ENCODE results near the gene PMPCA. TPM values are rescaled to one million over a fixed set of nuclear protein-coding genes. Genes with fewer than 3 reads are reported as not detected.
A peak's percentile ranks its signal among the peaks of the same experiment; 100 is the strongest.

The PMPCA gene
- total RNA-seq, 2 experiments from 2014 or later: 88.0 to 113 TPM

GRCh38 chr9:136397643-136398042, 12.8 kb upstream of the PMPCA start:
- ChIA-PET POLR2A (interaction anchor here (0.8 to 1.4 kb wide), 2 partner anchors 13 to 27 kb away, joined by 3 to 4 read pairs; partner anchors contain the start of genes ENTR1 and PMPCA), CTCF (interaction anchor here (0.6 to 0.8 kb wide), 2 partner anchors 10 to 25 kb away, joined by 3 read pairs; no protein-coding TSS in a partner anchor)
- ATAC-seq (no peak), DNase-seq (no peak)
- Mint-ChIP-seq H3K4me1 (peaks cover 28% of the 10 kb centered on the region), H3K9me3 (ENCODE audit: low read depth) (no peaks in the 10 kb centered on the region), H3K4me3 (no peak overlapping the region), H3K27me3 (no peaks in the 10 kb centered on the region), H3K27ac (no peak overlapping the region), H3K36me3 (ENCODE audit: low read depth) (peaks cover 45% of the 10 kb centered on the region)
- intact Hi-C loops (cut with DNase I, micrococcal nuclease): loop anchor here in 1 of 2 experiments (2.0 kb wide), 1 partner anchor 13 kb away; no protein-coding TSS in a partner anchor

GRCh38 chr9:136398286-136398685, 12.2 kb upstream of the PMPCA start:
- ATAC-seq (no peak), DNase-seq (no peak)
- intact Hi-C loops (cut with DNase I, micrococcal nuclease): loop anchor here in 1 of 2 experiments (2.0 kb wide), 1 partner anchor 13 kb away; no protein-coding TSS in a partner anchor
- Mint-ChIP-seq H3K36me3 (ENCODE audit: low read depth) (peaks cover 46% of the 10 kb centered on the region), H3K9me3 (ENCODE audit: low read depth) (no peaks in the 10 kb centered on the region), H3K4me3 (peak overlapping the region; percentile 86), H3K27ac (no peak overlapping the region), H3K4me1 (peaks cover 30% of the 10 kb centered on the region), H3K27me3 (no peaks in the 10 kb centered on the region)
- CTCF ChIA-PET: interaction anchor here (0.6 kb wide), 1 partner anchor 26 kb away, joined by 3 read pairs; no protein-coding TSS in a partner anchor
- POLR2A ChIA-PET: no interaction called here

- peak; percentile 61 for DNase-seq
- H3K27ac Mint-ChIP-seq: peak overlapping the region; percentile 75
- ChIA-PET POLR2A (no interaction called here), CTCF (interaction anchor here (0.6 to 0.7 kb wide), 2 partner anchors 144 to 158 kb away, joined by 3 read pairs; no protein-coding TSS in a partner anchor)
- H3K27me3 Mint-ChIP-seq: no peaks in the 10 kb centered on the region
- ATAC-seq: peak; percentile 5
- H3K4me1 Mint-ChIP-seq: peaks cover 42% of the 10 kb centered on the region
- intact Hi-C loops (cut with DNase I, micrococcal nuclease): loop anchor here (1.0 to 5.0 kb wide), 16 partner anchors 11 to 492 kb away; partner anchors contain the start of genes ENTR1 (in 2 of the 2), INPP5E (in 2 of the 2), PMPCA (in 2 of the 2) and CAMSAP1 (in 1 of the 2)
- no peaks in the 10 kb centered on the region for H3K9me3 Mint-ChIP-seq (ENCODE audit: low read depth)
- peak overlapping the region; percentile 86 for H3K4me3 Mint-ChIP-seq
- H3K36me3 Mint-ChIP-seq (ENCODE audit: low read depth): peaks cover 47% of the 10 kb centered on the region
These were observed 11.1 kb upstream of the PMPCA start for GRCh38 chr9:136399176-136400037.

DNA sequence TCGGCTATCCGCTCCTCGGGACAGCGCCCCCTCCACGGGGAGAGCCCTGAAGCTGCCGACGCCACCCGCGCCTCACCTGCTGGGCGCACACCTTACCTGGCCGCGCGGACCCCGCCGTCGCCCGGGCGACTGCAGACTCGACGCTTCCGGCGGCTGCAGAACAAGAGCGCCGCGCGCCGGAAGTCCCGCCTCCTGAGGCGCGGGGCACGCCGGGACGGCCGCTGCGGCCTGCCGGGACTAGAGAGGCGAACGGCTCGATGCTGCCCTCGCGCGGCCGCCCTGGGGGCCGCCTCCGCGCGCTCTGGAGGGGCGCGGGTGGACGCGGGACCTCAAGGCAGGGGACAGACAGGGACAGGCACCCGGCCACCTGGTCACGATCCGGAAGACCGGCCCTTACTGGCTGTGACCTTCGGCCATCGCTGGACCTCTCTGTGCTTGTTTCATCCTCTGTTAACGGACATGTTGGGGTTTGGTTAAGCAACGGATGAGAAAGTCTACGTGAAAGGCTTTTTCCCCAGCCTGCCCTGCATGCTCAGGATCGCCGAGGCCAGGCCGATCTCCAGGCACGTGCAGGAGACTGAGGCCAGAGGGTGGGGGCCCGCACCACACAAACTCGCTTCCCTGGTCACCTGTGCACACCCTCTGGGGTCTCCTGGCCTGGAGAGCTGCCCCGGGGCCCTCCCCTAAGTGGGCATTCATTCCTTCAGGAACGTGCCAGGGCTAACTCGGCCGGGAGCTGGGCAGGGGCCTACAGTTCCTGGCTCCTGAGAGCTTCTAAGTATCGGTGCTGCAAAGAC, 10.2 kb upstream of the PMPCA start, which contains the start of gene SNAPC4:
TSS of gene SNAPC4 (minus strand) at position 133 of the 797 bp plus-strand sequence. CDS start 1,742 bp downstream, outside the sequence.
- H3K36me3 Mint-ChIP-seq (ENCODE audit: low read depth): peaks cover 50% of the 10 kb centered on the region
- DNase-seq (peak; percentile 93), ATAC-seq (peak; percentile 68)
- ChIA-PET POLR2A (no interaction called here), CTCF (interaction anchor here (0.7 to 2.0 kb wide), 4 partner anchors 9 to 158 kb away, joined by 3 to 14 read pairs (median 9); partner anchors contain the start of genes DNLZ, ENTR1 and PMPCA)
- intact Hi-C loops (cut with DNase I, micrococcal nuclease): loop anchor here (1.0 to 5.0 kb wide), 15 partner anchors 10 to 493 kb away; partner anchors contain the start of genes ENTR1 (in 2 of the 2), INPP5E (in 2 of the 2), PMPCA (in 2 of the 2) and CAMSAP1 (in 1 of the 2)
- H3K9me3 Mint-ChIP-seq (ENCODE audit: low read depth): no peaks in the 10 kb centered on the region
- H3K27me3 Mint-ChIP-seq: no peaks in the 10 kb centered on the region
- H3K4me3 Mint-ChIP-seq: peak within 1 kb of the TSS; percentile 86
- peaks cover 50% of the 10 kb centered on the region for H3K4me1 Mint-ChIP-seq
- peak within 1 kb of the TSS; percentile 80 for H3K27ac Mint-ChIP-seq

GRCh38 chr9:136401173-136401922, 9.1 kb upstream of the PMPCA start:
- ChIA-PET CTCF (interaction anchor here (0.6 to 2.0 kb wide), 4 partner anchors 8 to 907 kb away, joined by 3 to 14 read pairs (median 9); partner anchors contain the start of genes DNLZ, ENTR1 and PMPCA), POLR2A (no interaction called here)
- H3K27ac Mint-ChIP-seq: peak overlapping the region; percentile 51
- ATAC-seq: no peak
- DNase-seq: no peak
- H3K9me3 Mint-ChIP-seq (ENCODE audit: low read depth): no peaks in the 10 kb centered on the region
- peaks cover 48% of the 10 kb centered on the region for H3K36me3 Mint-ChIP-seq (ENCODE audit: low read depth)
- intact Hi-C loops (cut with DNase I, micrococcal nuclease): loop anchor here (2.0 to 5.0 kb wide), 5 partner anchors 36 to 494 kb away; partner anchors contain the start of genes CAMSAP1 (in 1 of the 2) and INPP5E (in 1 of the 2)
- H3K4me1 Mint-ChIP-seq: peaks cover 57% of the 10 kb centered on the region
- H3K4me3 Mint-ChIP-seq: peak overlapping the region; percentile 17
- H3K27me3 Mint-ChIP-seq: no peaks in the 10 kb centered on the region

DNA sequence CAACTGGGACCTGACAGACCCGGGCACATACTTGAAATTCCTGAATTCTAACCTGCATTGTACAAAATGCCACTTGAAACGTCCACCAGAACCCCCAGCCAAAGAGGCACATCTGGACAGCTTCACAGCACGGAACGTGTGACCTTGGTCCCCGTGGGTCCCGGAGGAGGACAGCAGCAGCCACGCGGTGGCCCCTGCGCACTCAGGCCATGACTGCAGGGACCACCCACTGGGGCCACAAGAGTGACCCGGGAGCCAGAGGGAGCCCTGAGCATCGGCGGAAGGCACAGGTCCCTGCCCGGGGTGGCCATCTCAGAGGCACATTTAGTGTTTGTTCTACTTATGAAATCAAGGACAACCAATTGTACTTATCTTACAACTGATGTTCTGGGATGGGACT, 8.4 kb upstream of the PMPCA start:
- Mint-ChIP-seq H3K27me3 (no peaks in the 10 kb centered on the region), H3K4me3 (no peak overlapping the region), H3K27ac (peak overlapping the region; percentile 82), H3K36me3 (ENCODE audit: low read depth) (peaks cover 46% of the 10 kb centered on the region), H3K4me1 (peaks cover 61% of the 10 kb centered on the region), H3K9me3 (ENCODE audit: low read depth) (no peaks in the 10 kb centered on the region)
- ChIA-PET CTCF (interaction anchor here (2.0 kb wide), 1 partner anchor 38 kb away, joined by 11 read pairs; the partner anchor contains the start of gene DNLZ), POLR2A (interaction anchor here (0.6 to 1.2 kb wide), 2 partner anchors 138 to 804 kb away, joined by 3 to 4 read pairs; no protein-coding TSS in a partner anchor)
- ATAC-seq (no peak), DNase-seq (no peak)
- intact Hi-C loops (cut with DNase I, micrococcal nuclease): loop anchor here (5.0 kb wide), 4 partner anchors 35 to 495 kb away; partner anchors contain the start of genes CAMSAP1 (in 1 of the 2) and INPP5E (in 1 of the 2)

GRCh38 chr9:136403538-136403914, 6.9 kb upstream of the PMPCA start:
- Mint-ChIP-seq H3K27me3 (no peaks in the 10 kb centered on the region), H3K36me3 (ENCODE audit: low read depth) (peaks cover 50% of the 10 kb centered on the region), H3K9me3 (ENCODE audit: low read depth) (no peaks in the 10 kb centered on the region), H3K4me1 (peaks cover 65% of the 10 kb centered on the region), H3K27ac (peak overlapping the region; percentile 93), H3K4me3 (peak overlapping the region; percentile 62)
- ChIA-PET POLR2A (interaction anchor here (0.7 to 1.2 kb wide), 4 partner anchors 12 to 136 kb away, joined by 3 to 4 read pairs (median 4); no protein-coding TSS in a partner anchor), CTCF (interaction anchor here (0.5 to 0.8 kb wide), 2 partner anchors 41 to 61 kb away, joined by 3 read pairs; no protein-coding TSS in a partner anchor)
- DNase-seq: peak; percentile 88
- intact Hi-C loops (cut with DNase I, micrococcal nuclease): loop anchor here (5.0 kb wide), 4 partner anchors 34 to 496 kb away; partner anchors contain the start of genes CAMSAP1 (in 1 of the 2) and INPP5E (in 1 of the 2)
- ATAC-seq: peak; percentile 85

DNA sequence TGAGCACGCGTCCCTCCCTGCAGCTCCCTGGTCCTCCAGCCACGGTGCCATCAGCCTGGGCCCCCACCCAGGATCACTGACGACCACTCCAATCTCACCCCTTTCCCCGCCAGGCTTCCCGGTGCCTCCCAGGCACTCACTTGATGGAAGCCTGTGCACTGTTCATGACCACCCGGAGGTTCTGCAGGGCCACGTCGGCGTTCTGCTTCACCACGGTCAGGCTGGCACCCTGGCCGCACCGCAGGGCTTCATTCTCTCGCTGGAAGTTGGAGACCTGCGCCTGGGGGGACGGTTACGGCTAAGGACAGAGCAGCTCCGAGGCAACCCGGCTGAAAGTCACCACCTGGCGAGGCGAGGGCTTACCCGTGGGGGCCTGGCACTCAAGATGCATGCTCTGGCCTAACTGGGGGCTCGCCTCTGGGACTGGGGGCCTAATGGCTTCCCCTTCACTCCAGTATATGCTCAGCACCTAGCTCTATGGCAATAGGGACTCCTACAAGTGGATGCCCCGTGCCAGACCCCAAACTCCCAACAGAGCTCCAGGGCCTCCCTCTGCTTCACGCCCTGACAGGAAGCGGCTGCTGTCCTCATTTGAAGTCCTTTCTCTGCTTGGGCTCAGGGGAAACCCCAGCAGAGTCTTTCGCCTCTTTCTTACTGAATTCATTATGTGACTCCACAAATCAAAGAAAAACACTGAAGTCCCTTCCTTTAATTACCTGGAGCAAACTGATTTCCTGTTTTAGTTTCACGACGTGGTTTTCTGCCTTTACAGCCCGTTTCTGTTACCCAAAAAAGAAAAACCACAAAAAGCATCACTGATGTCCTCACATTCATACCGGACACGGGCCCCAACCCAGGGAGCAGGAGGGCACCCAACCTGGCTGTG, 6.3 kb upstream of the PMPCA start:
- H3K9me3 Mint-ChIP-seq (ENCODE audit: low read depth): no peaks in the 10 kb centered on the region
- ChIA-PET POLR2A (interaction anchor here (0.7 to 1.0 kb wide), 3 partner anchors 11 to 42 kb away, joined by 3 to 4 read pairs (median 3); no protein-coding TSS in a partner anchor), CTCF (interaction anchor here (0.8 to 0.9 kb wide), 4 partner anchors 36 to 898 kb away, joined by 3 to 4 read pairs (median 3); partner anchors contain the start of genes DNLZ and NRARP)
- DNase-seq (peak; percentile 71), ATAC-seq (peak; percentile 45)
- peaks cover 65% of the 10 kb centered on the region for H3K4me1 Mint-ChIP-seq
- H3K36me3 Mint-ChIP-seq (ENCODE audit: low read depth): peaks cover 51% of the 10 kb centered on the region
- intact Hi-C loops (cut with DNase I, micrococcal nuclease): loop anchor here (5.0 kb wide), 4 partner anchors 33 to 497 kb away; partner anchors contain the start of genes CAMSAP1 (in 1 of the 2) and INPP5E (in 1 of the 2)
- H3K4me3 Mint-ChIP-seq: peak overlapping the region; percentile 62
- no peaks in the 10 kb centered on the region for H3K27me3 Mint-ChIP-seq
- H3K27ac Mint-ChIP-seq: peak overlapping the region; percentile 93

- Mint-ChIP-seq H3K4me3 (peak overlapping the region; percentile 62), H3K27ac (peak overlapping the region; percentile 93), H3K27me3 (no peaks in the 10 kb centered on the region), H3K9me3 (ENCODE audit: low read depth) (no peaks in the 10 kb centered on the region), H3K4me1 (peaks cover 69% of the 10 kb centered on the region), H3K36me3 (ENCODE audit: low read depth) (peaks cover 54% of the 10 kb centered on the region)
- intact Hi-C loops (cut with DNase I, micrococcal nuclease): loop anchor here (5.0 kb wide), 4 partner anchors 33 to 497 kb away; partner anchors contain the start of genes CAMSAP1 (in 1 of the 2) and INPP5E (in 1 of the 2)
- POLR2A ChIA-PET: no interaction called here
- DNase-seq: no peak
- CTCF ChIA-PET: interaction anchor here (0.8 to 0.9 kb wide), 3 partner anchors 35 to 898 kb away, joined by 3 to 4 read pairs (median 3); partner anchors contain the start of genes DNLZ and NRARP
- ATAC-seq: no peak
These were observed 5.7 kb upstream of the PMPCA start for GRCh38 chr9:136404801-136405136.
